HCT116 (cell line): ENCODE data around the gene FOXC2. TPM values are rescaled to one million over a fixed set of nuclear protein-coding genes. Genes with fewer than 3 reads are reported as not detected.

Experiments used
- ATAC-seq: fragments of 200-7000 bp; cut with Tn5 transposase; 2 replicates; pipeline ENCODE4 v1.9.1; 2020; ENCODE audit warnings: mild to moderate bottlenecking, moderate library complexity
- BruUV-seq: library from RNA; stranded (reverse); fragments of 400-500 nt; replicated peaks from 2 replicates; lab custom pipeline; 2021; lab: Mats Ljungman, UMichigan
- CTCF ChIA-PET: fragments of 300-600 bp; sonication (Branson Sonifier 250); formaldehyde crosslinking; loops from one replicate; lab custom pipeline; 2021; ENCODE audit warnings: antibody characterized with exemption; lab: Charles Lee
- POLR2A ChIA-PET: fragments of 300-600, 350-600 bp; sonication (Branson Sonifier 250); formaldehyde crosslinking; loops from one replicate; lab custom pipeline; 2021; ENCODE audit warnings: antibody characterized with exemption; lab: Charles Lee
- RAD21 ChIA-PET, 2 experiments: fragments of 300-600 bp; sonication (Branson Sonifier 250); formaldehyde crosslinking; loops; one replicate each; lab custom pipeline; 2023; ENCODE audit warnings: low total read pairs in 2 of 2; ENCODE audit not compliant: uncharacterized antibody in 2 of 2, unreplicated experiment in 2 of 2, low non-redundant PET in 1 of 2; lab: Charles Lee
- DNase-seq: peaks from one replicate; pipeline ENCODE4 v3.0.0-alpha.2; 2010; ENCODE audit warnings: low read depth, low spot score
- H2AFZ ChIP-seq: fragments of 200-600 bp; shearing (Covaris generic), sonication (generic); 2 replicates; pipeline ENCODE4 v1.6.1; 2017; ENCODE audit warnings: low read depth, mixed run types, mixed read lengths, antibody characterized with exemption, low read length; ENCODE audit not compliant: poor library complexity, severe bottlenecking
- H3K27ac ChIP-seq: 2 replicates; pipeline ENCODE4 v1.5.1; 2012; ENCODE audit warnings: low read depth, low read length
- H3K27me3 ChIP-seq: fragments of 200-600 bp; sonication (generic); 2 replicates; pipeline ENCODE4 v1.6.1; 2016; ENCODE audit warnings: mixed run types, low read length, mixed read lengths; ENCODE audit not compliant: insufficient read depth
- H3K36me3 ChIP-seq, 2 experiments: fragments of 200-500 bp in 1 of 2; fragments of 200-600 bp in 1 of 2; sonication (Bioruptor generic) in 1 of 2; sonication (generic) in 1 of 2; 2 replicates each; pipeline versions ENCODE4 v1.5.1 to v1.6.1; 2014 to 2016; ENCODE audit warnings: low read length in 2 of 2, inconsistent platforms in 1 of 2, mixed read lengths in 1 of 2, mixed run types in 1 of 2; ENCODE audit not compliant: insufficient read depth in 2 of 2, control insufficient read depth in 1 of 2
- H3K4me1 ChIP-seq, 2 experiments: fragments of 200-600 bp in 1 of 2; sonication (generic) in 1 of 2; 2 replicates each; pipeline versions ENCODE4 v1.5.1 to v1.6.1; 2012 to 2017; ENCODE audit warnings: low read length in 2 of 2, inconsistent platforms in 1 of 2, mild to moderate bottlenecking in 1 of 2, mixed read lengths in 1 of 2, mixed run types in 1 of 2, moderate library complexity in 1 of 2; ENCODE audit not compliant: insufficient read depth in 2 of 2, control insufficient read depth in 1 of 2
- H3K4me2 ChIP-seq: fragments of 200-600 bp; sonication (generic); 2 replicates; pipeline ENCODE4 v1.6.1; 2017; ENCODE audit warnings: mixed run types, low read length, mixed read lengths
- H3K4me3 ChIP-seq, 2 experiments: fragments of 200-600 bp in 1 of 2; sonication (generic) in 1 of 2; replicated peaks in 1 of 2; 2 replicates each; pipeline ENCODE4 v1.5.1; 2011 to 2016; ENCODE audit warnings: low read length in 2 of 2, control low read depth in 1 of 2, low read depth in 1 of 2, mild to moderate bottlenecking in 1 of 2, mixed read lengths in 1 of 2, mixed run types in 1 of 2
- H3K79me2 ChIP-seq: fragments of 200-600 bp; sonication (generic); 2 replicates; pipeline ENCODE4 v1.6.1; 2017; ENCODE audit warnings: mild to moderate bottlenecking, mixed run types, low read length, moderate library complexity, mixed read lengths; ENCODE audit not compliant: insufficient read depth
- H3K9ac ChIP-seq: fragments of 200-600 bp; sonication (generic); 2 replicates; pipeline ENCODE4 v1.6.1; 2016; ENCODE audit warnings: low read length, mixed read lengths
- H3K9me2 ChIP-seq: fragments of 200-600 bp; sonication (generic), shearing (Covaris generic); 2 replicates; pipeline ENCODE4 v1.6.1; 2017; ENCODE audit warnings: mixed run types, mild to moderate bottlenecking, moderate library complexity; ENCODE audit not compliant: insufficient read depth
- H3K9me3 ChIP-seq, 2 experiments: fragments of 200-500 bp in 1 of 2; fragments of 200-600 bp in 1 of 2; sonication (Bioruptor generic) in 1 of 2; sonication (generic) in 1 of 2; 2 replicates each; pipeline ENCODE4 v1.6.1; 2014 to 2017; ENCODE audit warnings: low read length in 2 of 2, mixed read lengths in 2 of 2, inconsistent platforms in 1 of 2, low read depth in 1 of 2, mild to moderate bottlenecking in 1 of 2, mixed run types in 1 of 2, moderate library complexity in 1 of 2; ENCODE audit not compliant: control insufficient read depth in 1 of 2, insufficient read depth in 1 of 2
- H4K20me1 ChIP-seq: fragments of 200-600 bp; sonication (generic), shearing (Covaris generic); 2 replicates; pipeline ENCODE4 v1.6.1; 2017; ENCODE audit warnings: mixed run types, mild to moderate bottlenecking, moderate library complexity; ENCODE audit not compliant: insufficient read depth
- ATF3 ChIP-seq: IDR thresholded peaks from 2 replicates; pipeline ENCODE4 v1.6.1; 2012
- CEBPB ChIP-seq: IDR thresholded peaks from 2 replicates; pipeline ENCODE4 v1.6.1; 2012; ENCODE audit warnings: low read depth
- CTCF ChIP-seq, 3 experiments: fragments of 200-600 bp in 1 of 3; sonication (generic) in 1 of 3; IDR thresholded peaks in 2 of 3; conservative IDR thresholded peaks in 1 of 3; 2 replicates each; pipeline ENCODE4 v1.5.1; 2012 to 2017; ENCODE audit warnings: low read depth in 2 of 3, low read length in 2 of 3, antibody characterized with exemption in 1 of 3, borderline replicate concordance in 1 of 3, control low read depth in 1 of 3, mild to moderate bottlenecking in 1 of 3, mixed read lengths in 1 of 3, mixed run types in 1 of 3, moderate library complexity in 1 of 3; ENCODE audit not compliant: insufficient read depth in 1 of 3
- ELF1 ChIP-seq: IDR thresholded peaks from 2 replicates; pipeline ENCODE4 v1.6.1; 2012; ENCODE audit warnings: low read depth, borderline replicate concordance
- EZH2 ChIP-seq: fragments of 200-600 bp; sonication (generic); IDR thresholded peaks from 2 replicates; pipeline ENCODE4 v1.6.1; 2017; ENCODE audit warnings: antibody characterized with exemption, mixed run types
- EZH2phosphoT487 ChIP-seq: fragments of 200-600 bp; IDR thresholded peaks from 2 replicates; pipeline ENCODE4 v1.6.1; 2018; ENCODE audit warnings: antibody characterized with exemption, borderline replicate concordance
- JUND ChIP-seq: IDR thresholded peaks from 2 replicates; pipeline ENCODE4 v1.6.1; 2012
- MAX ChIP-seq: IDR thresholded peaks from 2 replicates; pipeline ENCODE4 v1.6.1; 2012
- POLR2AphosphoS5 ChIP-seq: IDR thresholded peaks from 2 replicates; pipeline ENCODE4 v1.6.1; 2011; ENCODE audit warnings: mild to moderate bottlenecking, low read depth, low read length, moderate library complexity
- RAD21 ChIP-seq: IDR thresholded peaks from 2 replicates; pipeline ENCODE4 v1.6.1; 2012; ENCODE audit warnings: low read depth, mild to moderate bottlenecking
- SIN3A ChIP-seq: IDR thresholded peaks from 2 replicates; pipeline ENCODE4 v1.6.1; 2012; ENCODE audit warnings: low read depth
- SRF ChIP-seq: IDR thresholded peaks from 2 replicates; pipeline ENCODE4 v1.6.1; 2012; ENCODE audit warnings: low read depth
- ZNF274 ChIP-seq: fragments of 200-500 bp; sonication (Bioruptor generic); IDR thresholded peaks from 2 replicates; pipeline ENCODE4 v1.6.1; 2014; ENCODE audit warnings: mild to moderate bottlenecking, low read depth, low read length, inconsistent platforms
- intact Hi-C: fragments of 100-400 bp; cut with micrococcal nuclease; formaldehyde crosslinking; loops from 2 replicates; pipeline ENCODE4 v1.10.0; 2022
- total RNA-seq: library from RNA; stranded (reverse); gene quantifications from one replicate; pipeline ENCODE4 v1.2.1, GENCODE V29; 2021; ENCODE audit not compliant: unreplicated experiment

Gene FOXC2
- total RNA-seq, 1 experiment from 2014 or later: 0.22 TPM

GRCh38 chr16:86580063-86580790 is 13.6 kb downstream of the FOXC2 start:
- BruUV-seq: no TSS peak
- Histone ChIP-seq H3K9me2 (no peaks in the 10 kb centered on the region), H3K27ac (no peak overlapping the region), H4K20me1 (no peaks in the 10 kb centered on the region), H3K36me3 (no peaks in the 10 kb centered on the region), H3K9ac (no peak overlapping the region), H3K4me3 (no peak overlapping the region), H2AFZ (no peak overlapping the region), H3K4me2 (no peak overlapping the region), H3K27me3 (no peaks in the 10 kb centered on the region), H3K4me1 (peaks cover 9 to 32% of the 10 kb centered on the region in 2 experiments; a peak in 3 of 4 replicates), H3K9me3 (no peaks in the 10 kb centered on the region), H3K79me2 (no peaks in the 10 kb centered on the region)
- ATAC-seq: no peak
- ChIA-PET CTCF (no interaction called here), POLR2A (no interaction called here), RAD21 (no interaction called here)
- DNase-seq: no peak
- intact Hi-C loops: no loop called here
- TF ChIP-seq POLR2AphosphoS5 (no peak), JUND (no peak), EZH2phosphoT487 (no peak), MAX (no peak), ZNF274 (no peak), EZH2 (no peak), CEBPB (no peak), ELF1 (no peak), SRF (no peak), RAD21 (no peak), CTCF (IDR thresholded peaks at IDR 0.05 in 2 of 3, conservative IDR thresholded peaks at IDR 0.05 in 1 of 3; ENCODE audit: borderline replicate concordance in 1 of 3, insufficient read depth in 1 of 3, low read depth in 2 of 3, low read length in 2 of 3) (no peak), SIN3A (no peak), ATF3 (no peak)
